HT-29 (cell line): ENCODE data around the gene UNC119. TPM values are rescaled to one million over a fixed set of nuclear protein-coding genes. Genes with fewer than 3 reads are reported as not detected.

Experiments used
- DNase-seq: peaks from one replicate; pipeline ENCODE4 v3.0.0-alpha.2; 2015; ENCODE audit warnings: low spot score
- total RNA-seq: library from RNA; depleted of rRNA; stranded (reverse); fragments of >200 nt; shearing (Covaris generic); gene quantifications from 2 replicates; pipeline ENCODE4 v1.2.3, GENCODE V29; 2014

UNC119 gene
- total RNA-seq, 1 experiment from 2014 or later: 28.9 TPM

DNA sequence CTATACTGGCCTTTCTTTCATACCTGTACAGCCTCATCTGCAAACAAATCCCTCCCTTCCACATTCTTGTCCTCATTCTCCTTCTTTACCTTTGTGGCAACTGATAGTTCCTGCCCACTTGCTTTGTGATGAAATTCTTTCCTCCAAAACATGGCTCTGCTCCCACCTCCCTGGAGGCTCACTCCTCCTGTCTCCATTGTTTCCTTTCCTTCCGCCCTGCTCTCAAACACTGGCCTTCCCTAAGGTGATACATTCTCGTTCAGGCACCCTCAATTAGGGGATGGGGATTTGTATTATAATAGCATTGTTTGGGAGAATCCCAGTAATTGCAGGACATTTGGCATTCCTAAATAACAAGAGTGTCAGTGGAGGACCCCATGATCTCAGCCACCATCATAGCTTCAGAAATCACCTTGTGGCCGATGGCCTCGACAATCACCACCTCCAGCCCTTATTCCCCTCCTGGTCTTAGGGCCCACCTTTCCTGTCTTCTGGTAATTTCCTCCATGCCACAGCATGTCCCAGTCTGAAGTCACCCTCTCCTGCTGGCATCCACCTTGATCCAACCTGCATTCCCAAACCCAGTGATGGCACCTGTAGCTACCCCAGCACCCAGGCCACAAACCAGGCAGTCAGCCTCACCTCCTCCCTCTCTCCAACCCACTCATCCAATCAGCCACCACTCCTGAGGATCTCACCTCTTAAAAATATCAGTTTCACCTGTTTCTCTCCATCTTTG lies 7.9 kb downstream of the UNC119 start:
- no peak for DNase-seq

DNA sequence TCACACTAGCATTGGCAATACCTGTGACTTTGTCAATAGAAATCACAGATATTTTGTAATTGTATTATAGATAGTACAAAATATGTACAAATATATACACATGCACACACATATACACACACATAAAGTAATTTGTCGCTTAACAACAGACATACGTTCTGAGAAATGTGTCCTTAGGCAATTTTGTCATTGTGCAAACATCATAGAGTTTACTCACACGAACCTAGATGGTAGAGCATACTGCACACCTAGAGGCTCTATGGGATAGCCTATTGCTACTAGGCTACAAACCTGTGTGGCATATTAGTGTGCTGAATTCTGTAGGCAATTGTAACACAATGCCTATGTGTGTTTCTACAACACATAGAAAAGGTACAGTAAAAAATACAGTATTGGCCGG lies 11.0 kb downstream of the UNC119 start:
- no peak for DNase-seq

DNA sequence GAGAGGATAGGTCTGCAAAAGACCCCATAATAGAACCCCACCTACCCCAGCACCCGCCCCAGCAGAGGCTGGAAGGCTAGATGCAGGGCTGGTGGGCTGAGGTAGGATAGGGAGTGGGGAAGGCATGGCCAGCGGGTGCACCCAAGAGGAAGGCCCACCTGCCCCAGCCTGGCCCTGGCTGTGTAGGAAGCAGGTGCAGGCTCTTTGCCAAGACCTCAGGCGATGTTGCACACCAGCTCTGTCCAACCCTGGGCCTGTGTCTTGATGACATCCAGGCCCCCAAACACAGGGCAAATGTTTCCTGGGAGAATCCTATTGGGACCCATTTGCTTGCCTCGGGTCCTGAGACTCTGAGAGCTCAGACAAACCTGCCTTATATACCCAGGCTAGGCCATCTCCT lies 12.2 kb downstream of the UNC119 start:
- no peak for DNase-seq

GRCh38 chr17:28538296-28538895 lies 14.0 kb downstream of the UNC119 start:
- DNase-seq: no peak

DNA sequence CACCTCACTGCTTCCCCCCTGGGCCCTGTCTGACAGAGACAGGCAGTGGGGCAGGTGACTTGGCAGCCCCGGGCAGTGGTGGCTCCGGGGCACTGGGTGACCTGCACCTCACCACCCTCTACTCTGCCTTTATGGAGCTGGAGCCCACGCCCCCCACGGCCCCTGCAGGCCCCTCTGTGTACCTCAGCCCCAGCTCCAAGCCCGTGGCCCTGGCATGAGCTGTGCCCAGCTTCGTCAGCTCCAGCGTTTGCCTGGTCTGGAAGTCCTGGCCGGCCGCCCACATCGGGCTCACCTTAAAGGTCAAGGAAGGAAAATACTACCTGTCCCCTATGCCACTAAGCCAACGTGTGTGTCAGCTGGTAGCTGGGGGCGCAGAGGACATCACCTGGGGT lies 15.2 kb downstream of the UNC119 start:
- no peak for DNase-seq

- no peak for DNase-seq
Observed at GRCh38 chr17:28536532-28537218, 15.7 kb downstream of the UNC119 start.

- no peak for DNase-seq
Observed at GRCh38 chr17:28534740-28535375, 17.6 kb downstream of the UNC119 start.

- DNase-seq: no peak
Observed at GRCh38 chr17:28533091-28533807, 19.2 kb downstream of the UNC119 start.

- DNase-seq: no peak
Observed at GRCh38 chr17:28532050-28532960, 20.1 kb downstream of the UNC119 start.

DNA sequence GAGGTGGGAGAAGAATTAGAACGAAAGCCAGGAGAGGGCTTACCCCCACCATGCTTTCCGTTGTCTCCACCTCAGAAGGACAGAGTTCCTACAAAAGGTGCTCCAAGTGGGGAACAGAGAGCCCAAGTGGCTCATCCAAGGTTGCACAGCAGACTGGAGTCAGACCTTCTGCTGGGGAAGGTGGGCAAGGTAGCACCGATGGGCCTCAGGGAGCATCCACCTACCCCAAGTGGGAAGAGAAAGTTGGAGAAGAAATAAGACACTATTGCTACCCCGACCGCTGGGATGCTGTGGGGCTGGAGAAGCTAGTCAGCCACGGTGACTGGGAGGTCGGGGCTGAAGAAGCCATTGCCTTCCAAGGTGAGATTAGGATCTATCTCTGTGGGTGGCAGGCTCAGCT lies 21.5 kb downstream of the UNC119 start:
- no peak for DNase-seq

DNA sequence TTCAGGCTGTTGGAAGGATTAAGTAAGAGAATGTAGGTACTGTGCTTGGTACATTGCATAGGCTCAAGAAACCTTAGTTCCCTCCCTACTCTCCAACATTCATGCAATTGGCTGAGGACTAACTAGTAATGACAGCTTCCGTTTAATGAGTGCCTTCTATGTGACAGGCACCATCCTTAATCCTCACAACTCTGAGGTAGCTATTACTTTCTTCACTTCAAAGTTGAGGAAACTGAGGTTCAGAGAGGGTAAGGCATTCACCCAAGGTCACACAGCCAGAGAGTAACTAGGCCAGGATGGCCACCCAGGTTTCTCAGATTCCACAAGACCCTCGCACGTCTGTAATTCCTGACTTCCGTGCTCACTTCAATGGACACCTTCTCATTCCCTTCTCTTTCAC lies 22.2 kb downstream of the UNC119 start:
- no peak for DNase-seq

- DNase-seq: no peak
Observed at GRCh38 chr17:28529013-28529400, 23.4 kb downstream of the UNC119 start.

DNA sequence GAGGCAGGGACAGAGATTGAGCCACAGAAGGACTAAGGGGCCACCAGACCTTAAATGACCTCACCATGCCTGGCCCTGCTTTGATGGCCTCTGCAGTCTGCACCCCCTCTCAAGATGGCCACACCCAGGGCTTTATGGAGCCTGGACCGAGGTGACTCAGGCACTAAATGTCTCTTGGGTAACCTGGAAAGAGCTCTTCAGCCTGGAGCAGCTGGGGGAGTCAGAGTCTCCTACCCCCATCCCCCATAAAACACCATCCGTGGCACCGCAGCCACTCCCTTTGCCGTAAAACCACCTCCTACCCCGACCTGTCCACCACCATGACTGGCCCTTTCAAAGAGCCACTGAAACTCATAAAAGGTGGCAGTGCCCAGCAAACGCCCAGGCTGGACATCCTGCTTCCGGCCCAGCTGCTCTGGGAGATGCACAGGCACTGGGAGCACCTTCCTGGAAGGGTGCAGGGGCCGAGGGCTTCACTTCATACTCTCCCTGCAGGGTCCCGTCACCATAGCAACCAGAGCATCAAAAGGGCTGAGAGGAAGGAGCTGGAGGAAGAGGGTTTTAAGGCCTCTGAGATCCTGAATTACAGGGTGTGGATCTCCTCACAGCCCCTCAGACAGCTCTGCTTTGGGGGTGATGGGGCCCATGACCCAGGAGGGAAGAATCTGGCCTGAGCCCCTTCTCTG lies 24.0 kb downstream of the UNC119 start:
- DNase-seq: no peak

DNA sequence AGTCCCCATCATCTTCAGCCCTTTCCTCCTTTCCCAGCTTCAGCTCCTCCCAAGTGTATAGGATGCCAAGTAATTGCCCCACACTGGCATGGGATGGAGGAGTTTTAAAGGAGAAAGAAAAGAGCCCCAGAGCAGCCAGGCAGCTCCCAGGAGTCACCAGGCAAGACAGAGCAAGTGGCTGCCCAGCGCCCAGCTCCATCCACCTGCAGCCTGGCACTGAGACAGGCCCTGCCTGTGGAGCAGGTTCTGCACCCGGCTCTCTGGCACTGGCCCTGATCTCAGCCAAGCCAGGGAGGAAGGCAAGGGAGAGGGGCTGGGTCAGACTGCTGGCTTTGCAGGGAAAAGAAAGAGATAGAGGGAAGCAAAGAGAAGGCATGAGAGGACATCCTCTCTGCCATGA lies 24.6 kb downstream of the UNC119 start:
- DNase-seq: no peak

GRCh38 chr17:28527181-28527681 lies 25.2 kb downstream of the UNC119 start:
- DNase-seq: no peak

DNA sequence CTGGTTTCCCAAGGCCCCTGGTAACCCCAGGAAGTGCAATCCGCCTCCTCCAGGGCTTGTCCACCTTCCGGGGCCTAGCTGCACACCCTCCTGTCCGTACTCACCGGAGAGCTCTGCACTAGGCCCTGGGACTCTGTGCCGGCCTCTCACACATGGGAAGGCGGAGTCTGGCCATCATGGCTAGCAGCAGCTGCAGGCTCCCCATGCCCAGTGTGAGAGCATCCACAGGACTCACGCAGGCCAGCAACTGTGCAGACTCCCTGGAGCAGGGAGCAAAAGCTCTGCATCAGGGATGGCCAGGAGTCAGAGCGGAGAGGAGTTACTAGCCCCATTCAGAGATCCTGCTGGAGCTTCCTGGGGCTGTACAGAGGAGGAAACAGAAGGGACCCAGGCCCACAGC lies 26.0 kb downstream of the UNC119 start:
- DNase-seq: no peak

DNA sequence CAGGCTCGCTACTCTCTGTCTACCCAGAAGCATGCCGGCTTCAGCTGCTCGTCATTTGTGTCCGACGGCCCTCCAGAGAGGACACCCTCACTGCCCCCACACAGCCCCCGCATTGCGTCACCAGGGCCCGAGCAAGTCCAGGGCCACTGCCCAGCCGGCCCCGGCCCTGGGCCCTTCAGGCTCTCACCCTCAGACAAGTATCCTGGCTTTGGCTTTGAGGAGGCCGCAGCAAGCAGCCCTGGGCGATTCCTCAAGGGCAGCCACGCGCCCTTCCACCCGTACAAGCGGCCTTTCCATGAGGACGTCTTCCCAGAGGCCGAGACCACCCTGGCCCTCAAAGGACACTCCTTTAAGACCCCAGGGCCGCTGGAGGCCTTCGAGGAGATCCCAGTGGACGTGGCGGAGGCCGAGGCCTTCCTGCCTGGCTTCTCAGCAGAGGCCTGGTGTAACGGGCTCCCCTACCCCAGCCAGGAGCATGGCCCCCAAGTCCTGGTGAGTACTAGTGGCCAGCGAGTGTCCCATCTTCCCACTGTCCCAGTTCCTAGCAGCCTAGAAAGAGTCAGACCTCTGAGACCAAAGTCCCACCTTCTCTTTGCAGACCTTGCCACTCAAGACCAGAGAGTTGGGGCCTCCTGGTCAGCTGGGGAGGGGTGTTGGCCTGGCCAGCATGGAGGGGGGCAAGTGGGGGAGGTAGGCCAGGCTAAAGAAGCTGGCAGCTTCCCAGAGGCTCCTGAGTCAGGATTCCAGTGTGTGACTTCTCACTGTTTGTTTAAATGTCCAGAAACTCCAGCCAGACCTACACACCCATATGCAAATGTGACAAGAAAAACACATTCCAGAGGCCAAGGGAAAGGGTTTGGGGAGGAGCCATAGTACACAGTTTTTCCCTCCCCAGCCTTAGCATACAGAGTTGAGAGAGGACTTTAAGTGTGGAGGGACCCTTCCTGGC lies 27.7 kb downstream of the UNC119 start:
- DNase-seq: peak; percentile 63

- no peak for DNase-seq
Observed at GRCh38 chr17:28523876-28524275, 28.5 kb downstream of the UNC119 start.

DNA sequence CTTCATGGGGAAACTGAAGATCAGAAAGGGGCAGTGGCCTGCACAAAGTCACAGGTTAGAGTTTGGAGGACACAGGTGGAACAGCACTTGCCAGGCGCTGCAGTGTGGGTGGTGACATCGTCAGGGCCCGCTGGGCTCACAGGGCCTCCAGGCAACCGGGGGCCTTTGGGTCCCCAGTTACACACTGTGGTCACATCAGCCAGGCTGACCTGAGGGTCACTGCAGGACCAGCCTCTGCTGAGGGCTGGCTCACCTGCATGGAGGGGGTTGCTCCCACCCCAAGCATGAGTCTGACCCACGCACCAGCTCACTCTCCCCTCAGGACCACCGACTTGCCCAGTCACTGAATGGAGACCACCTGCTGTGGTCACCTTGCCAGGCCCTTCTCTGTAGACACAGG lies 29.2 kb downstream of the UNC119 start:
- no peak for DNase-seq
